H9 (cell line): ENCODE measurements around the gene RIMBP2. TPM values are rescaled to one million over a fixed set of nuclear protein-coding genes. Genes with fewer than 3 reads are reported as not detected.

Experiments
- DNase-seq: peaks from one replicate; pipeline ENCODE4 v3.0.0-alpha.2; 2017
- H2AFZ ChIP-seq: one replicate; pipeline ENCODE4 v1.6.1; 2013; ENCODE audit warnings: mild to moderate bottlenecking, low read length, control low read depth, moderate library complexity
- H2AK5ac ChIP-seq: 2 replicates; pipeline ENCODE4 v1.6.1; 2013; ENCODE audit warnings: low read length, control low read depth, mixed read lengths; ENCODE audit not compliant: insufficient read length
- H2BK120ac ChIP-seq: one replicate; pipeline ENCODE4 v1.6.1; 2013; ENCODE audit warnings: low read depth, mild to moderate bottlenecking, low read length, control low read depth, inconsistent platforms; ENCODE audit not compliant: poor library complexity, severe bottlenecking
- H2BK12ac ChIP-seq: 2 replicates; pipeline ENCODE4 v1.6.1; 2013; ENCODE audit warnings: low read length, control low read depth, mixed read lengths, low read depth; ENCODE audit not compliant: insufficient read length
- H2BK15ac ChIP-seq: 2 replicates; pipeline ENCODE4 v1.6.1; 2013; ENCODE audit warnings: low read depth, low read length, control low read depth
- H2BK20ac ChIP-seq: one replicate; pipeline ENCODE4 v1.6.1; 2013; ENCODE audit warnings: low read depth, mild to moderate bottlenecking, low read length, control low read depth, inconsistent platforms; ENCODE audit not compliant: poor library complexity, severe bottlenecking
- H2BK5ac ChIP-seq: 2 replicates; pipeline ENCODE4 v1.6.1; 2013; ENCODE audit warnings: low read length, control low read depth, mixed read lengths; ENCODE audit not compliant: insufficient read length
- H3K14ac ChIP-seq: 2 replicates; pipeline ENCODE4 v1.6.1; 2013; ENCODE audit warnings: low read length, control low read depth; ENCODE audit not compliant: insufficient read depth
- H3K18ac ChIP-seq: 2 replicates; pipeline ENCODE4 v1.6.1; 2013; ENCODE audit warnings: low read depth, mild to moderate bottlenecking, mixed read lengths, low read length, control low read depth; ENCODE audit not compliant: insufficient read length
- H3K23ac ChIP-seq: 2 replicates; pipeline ENCODE4 v1.6.1; 2013; ENCODE audit warnings: low read length, control low read depth, mixed read lengths, low read depth; ENCODE audit not compliant: insufficient read length
- H3K23me2 ChIP-seq: 2 replicates; pipeline ENCODE4 v1.6.1; 2013; ENCODE audit warnings: low read depth, mild to moderate bottlenecking, mixed read lengths, low read length, control low read depth; ENCODE audit not compliant: insufficient read length, poor library complexity, severe bottlenecking
- H3K27ac ChIP-seq: 2 replicates; pipeline ENCODE4 v1.5.1; 2013; ENCODE audit warnings: low read length, control low read depth, mixed read lengths, low read depth; ENCODE audit not compliant: insufficient read length
- H3K27me3 ChIP-seq: 2 replicates; pipeline ENCODE4 v1.6.1; 2013; ENCODE audit warnings: low read length, control low read depth, inconsistent platforms; ENCODE audit not compliant: insufficient read depth
- H3K4ac ChIP-seq: 2 replicates; pipeline ENCODE4 v1.6.1; 2013; ENCODE audit warnings: low read depth, mild to moderate bottlenecking, control low read depth, inconsistent platforms, low read length, moderate library complexity
- H3K4me1 ChIP-seq: 2 replicates; pipeline ENCODE4 v1.6.1; 2013; ENCODE audit warnings: low read length, control low read depth, inconsistent platforms; ENCODE audit not compliant: insufficient read depth
- H3K4me2 ChIP-seq: 2 replicates; pipeline ENCODE4 v1.6.1; 2013; ENCODE audit warnings: low read length, control low read depth, mixed read lengths; ENCODE audit not compliant: insufficient read length, insufficient read depth
- H3K56ac ChIP-seq: 2 replicates; pipeline ENCODE4 v1.6.1; 2013; ENCODE audit warnings: low read depth, mild to moderate bottlenecking, mixed read lengths, low read length, control low read depth; ENCODE audit not compliant: insufficient read length
- H3K79me1 ChIP-seq: 2 replicates; pipeline ENCODE4 v1.6.1; 2013; ENCODE audit warnings: low read depth, mild to moderate bottlenecking, moderate library complexity, low read length, control low read depth, inconsistent platforms; ENCODE audit not compliant: insufficient read depth, poor library complexity, severe bottlenecking
- H3K79me2 ChIP-seq: 2 replicates; pipeline ENCODE4 v1.6.1; 2013; ENCODE audit warnings: low read length, control low read depth, inconsistent platforms; ENCODE audit not compliant: insufficient read depth
- H3K9ac ChIP-seq: 2 replicates; pipeline ENCODE4 v1.6.1; 2013; ENCODE audit warnings: low read length, control low read depth, mixed read lengths; ENCODE audit not compliant: insufficient read length; ENCODE audit errors: extremely low read depth
- H3K9me3 ChIP-seq: one replicate; pipeline ENCODE4 v1.6.1; 2013; ENCODE audit warnings: low read depth, low read length, inconsistent platforms; ENCODE audit not compliant: control insufficient read depth
- H3T11ph ChIP-seq: one replicate; pipeline ENCODE4 v1.6.1; 2013; ENCODE audit warnings: mild to moderate bottlenecking, low read length, control low read depth, inconsistent platforms
- H4K20me1 ChIP-seq: one replicate; pipeline ENCODE4 v1.6.1; 2013; ENCODE audit not compliant: control insufficient read depth, insufficient read length, insufficient read depth
- H4K5ac ChIP-seq: 2 replicates; pipeline ENCODE4 v1.6.1; 2013; ENCODE audit warnings: low read depth, mild to moderate bottlenecking, mixed read lengths, low read length, control low read depth; ENCODE audit not compliant: insufficient read length
- H4K8ac ChIP-seq: replicated peaks from 2 replicates; pipeline ENCODE4 v1.6.1; 2013; ENCODE audit warnings: low read length, control low read depth, mixed read lengths, low read depth; ENCODE audit not compliant: insufficient read length
- H4K91ac ChIP-seq: 2 replicates; pipeline ENCODE4 v1.6.1; 2013; ENCODE audit warnings: low read depth, mild to moderate bottlenecking, moderate library complexity, mixed read lengths, low read length, control low read depth; ENCODE audit not compliant: insufficient read length
- H3K27ac Mint-ChIP-seq, 3 experiments: 2 replicates in 2 of 3; 3 replicates in 1 of 3; pipeline ENCODE4 v1.8.0; 2020 to 2021; ENCODE audit warnings: mixed read lengths in 3 of 3, mild to moderate bottlenecking in 1 of 3, moderate library complexity in 1 of 3
- H3K27me3 Mint-ChIP-seq: 2 replicates; pipeline ENCODE4 v1.8.0; 2021; ENCODE audit warnings: low read depth, mild to moderate bottlenecking, moderate library complexity, mixed read lengths
- H3K36me3 Mint-ChIP-seq, 3 experiments: 2 replicates in 2 of 3; 3 replicates in 1 of 3; pipeline ENCODE4 v1.8.0; 2020 to 2021; ENCODE audit warnings: low read depth in 3 of 3, mixed read lengths in 3 of 3; ENCODE audit not compliant: insufficient read depth in 1 of 3
- H3K4me1 Mint-ChIP-seq, 2 experiments: 2 replicates each; pipeline ENCODE4 v1.8.0; 2020; ENCODE audit warnings: mixed read lengths in 2 of 2
- H3K4me3 Mint-ChIP-seq, 2 experiments: 2 replicates in 1 of 2; 3 replicates in 1 of 2; pipeline ENCODE4 v1.8.0; 2020 to 2021; ENCODE audit warnings: mild to moderate bottlenecking in 2 of 2, mixed read lengths in 2 of 2, moderate library complexity in 1 of 2
- H3K9me3 Mint-ChIP-seq, 2 experiments: 2 replicates in 1 of 2; 3 replicates in 1 of 2; pipeline ENCODE4 v1.8.0; 2020; ENCODE audit warnings: mild to moderate bottlenecking in 2 of 2, mixed read lengths in 2 of 2, moderate library complexity in 1 of 2
- WGBS: extraction: QIAGEN DNeasy Blood & Tissue Kit; methylation state at CpG from one replicate; pipeline ENCODE4 v1.1.7; 2013; ENCODE audit warnings: missing lambda C conversion rate, low lambda C conversion rate, mixed read lengths; ENCODE audit not compliant: insufficient read length; ENCODE audit errors: extremely low coverage; 5-methylcytosine and 5-hydroxymethylcytosine counted together
- total RNA-seq: library from RNA; stranded (reverse); gene quantifications from 2 replicates; pipeline ENCODE4 v1.2.1, GENCODE V29; 2021
- TF ChIP-seq, protein P1 (sequence below): fragments of 200-600 bp; sonication (generic); conservative IDR thresholded peaks from 3 replicates; pipeline ENCODE4 v1.8.0; 2021; ENCODE audit warnings: antibody characterized with exemption, mild to moderate bottlenecking

The RIMBP2 gene
- total RNA-seq, 1 experiment from 2014 or later = 0.70 TPM

GRCh38 chr12:130765186-130765659 is 49.1 kb upstream of the RIMBP2 start:
- Histone ChIP-seq H2BK120ac (no peak overlapping the region), H3K23me2 (no peaks in the 10 kb centered on the region), H3K14ac (no peak overlapping the region), H2AK5ac (no peak overlapping the region), H3K79me1 (no peaks in the 10 kb centered on the region), H3K9ac (no peak overlapping the region), H3K18ac (no peak overlapping the region), H2BK15ac (no peak overlapping the region), H4K8ac (no peak overlapping the region), H2BK20ac (no peak overlapping the region), H3K56ac (no peak overlapping the region), H2BK5ac (no peak overlapping the region), H3T11ph (no peak overlapping the region), H3K4ac (no peak overlapping the region), H4K5ac (no peak overlapping the region), H3K4me2 (no peak overlapping the region), H3K9me3 (peaks cover 16% of the 10 kb centered on the region), H2BK12ac (no peak overlapping the region), H3K23ac (no peak overlapping the region), H3K79me2 (no peaks in the 10 kb centered on the region), H2AFZ (no peak overlapping the region), H4K20me1 (no peaks in the 10 kb centered on the region), H3K27me3 (no peaks in the 10 kb centered on the region), H3K4me1 (no peaks in the 10 kb centered on the region), H4K91ac (no peak overlapping the region), H3K27ac (no peak overlapping the region)
- no peaks in the 10 kb centered on the region for H3K9me3 Mint-ChIP-seq
- TF ChIP-seq, protein P1, sequence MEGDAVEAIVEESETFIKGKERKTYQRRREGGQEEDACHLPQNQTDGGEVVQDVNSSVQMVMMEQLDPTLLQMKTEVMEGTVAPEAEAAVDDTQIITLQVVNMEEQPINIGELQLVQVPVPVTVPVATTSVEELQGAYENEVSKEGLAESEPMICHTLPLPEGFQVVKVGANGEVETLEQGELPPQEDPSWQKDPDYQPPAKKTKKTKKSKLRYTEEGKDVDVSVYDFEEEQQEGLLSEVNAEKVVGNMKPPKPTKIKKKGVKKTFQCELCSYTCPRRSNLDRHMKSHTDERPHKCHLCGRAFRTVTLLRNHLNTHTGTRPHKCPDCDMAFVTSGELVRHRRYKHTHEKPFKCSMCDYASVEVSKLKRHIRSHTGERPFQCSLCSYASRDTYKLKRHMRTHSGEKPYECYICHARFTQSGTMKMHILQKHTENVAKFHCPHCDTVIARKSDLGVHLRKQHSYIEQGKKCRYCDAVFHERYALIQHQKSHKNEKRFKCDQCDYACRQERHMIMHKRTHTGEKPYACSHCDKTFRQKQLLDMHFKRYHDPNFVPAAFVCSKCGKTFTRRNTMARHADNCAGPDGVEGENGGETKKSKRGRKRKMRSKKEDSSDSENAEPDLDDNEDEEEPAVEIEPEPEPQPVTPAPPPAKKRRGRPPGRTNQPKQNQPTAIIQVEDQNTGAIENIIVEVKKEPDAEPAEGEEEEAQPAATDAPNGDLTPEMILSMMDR = no peak
- no peaks in the 10 kb centered on the region for H3K36me3 Mint-ChIP-seq
- H3K27ac Mint-ChIP-seq = no peak overlapping the region
- no peaks in the 10 kb centered on the region for H3K4me1 Mint-ChIP-seq
- no peak for DNase-seq
- no peak overlapping the region for H3K4me3 Mint-ChIP-seq
- peaks cover 22% of the 10 kb centered on the region for H3K27me3 Mint-ChIP-seq
- 100% methylated on average over 5 of the region's 8 CpGs for WGBS
